Fibroblast of villous mesenchyme (primary cell): ENCODE data around the gene VDAC2. TPM values are rescaled to one million over a fixed set of nuclear protein-coding genes. Genes with fewer than 3 reads are reported as not detected.

ENCODE experiments used
- DNase-seq: peaks from one replicate; pipeline ENCODE4 v3.0.0-alpha.2; 2010; ENCODE audit warnings: low read depth
- H3K4me3 ChIP-seq: 2 replicates; pipeline ENCODE4 v1.5.1; 2011; ENCODE audit warnings: low read depth, mild to moderate bottlenecking, low read length
- total RNA-seq: library from RNA; depleted of rRNA; stranded (reverse); fragments of >200 nt; gene quantifications from 2 replicates; pipeline ENCODE4 v1.2.3, GENCODE V29; 2012
- TF ChIP-seq, protein P1 (sequence below): IDR thresholded peaks from 2 replicates; pipeline ENCODE4 v1.5.1; 2012; ENCODE audit warnings: low read depth, mild to moderate bottlenecking, low read length; ENCODE audit not compliant: insufficient read depth

Gene VDAC2
- total RNA-seq, 1 donor, result 182 TPM

DNA sequence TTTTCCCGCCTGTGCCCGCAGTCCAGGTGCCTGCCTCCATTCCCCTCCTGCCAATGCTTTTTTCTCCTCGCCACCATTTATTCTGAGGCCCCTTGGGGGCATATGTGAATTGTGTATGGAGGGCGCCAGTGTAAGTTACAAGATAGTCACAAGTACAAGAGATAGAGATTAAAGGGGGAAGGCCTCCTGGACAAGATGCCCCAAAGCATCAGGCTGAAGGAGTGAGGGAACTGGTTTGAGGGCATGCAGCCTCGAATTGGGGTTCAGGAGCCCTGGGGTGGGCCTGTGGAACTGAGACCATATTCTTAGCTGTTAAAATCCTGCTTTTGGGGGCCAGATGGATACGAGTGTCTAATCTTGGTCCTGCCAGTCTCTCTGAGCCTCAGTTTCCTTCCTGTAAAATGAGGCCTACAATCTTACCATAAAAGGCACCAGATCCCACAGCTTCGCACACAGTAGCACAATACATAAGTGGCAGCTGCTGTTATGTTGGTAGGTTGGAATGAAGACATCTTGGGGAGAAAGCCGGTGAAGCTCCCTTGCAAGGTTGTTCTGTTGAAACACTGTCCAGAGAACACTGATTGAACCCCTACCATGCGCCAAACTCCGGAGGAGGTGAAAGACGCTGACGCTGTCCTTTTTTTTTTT, 25.7 kb downstream of the VDAC2 start:
- no peak for DNase-seq
- H3K4me3 ChIP-seq, result no peak overlapping the region
- TF ChIP-seq, protein P1, sequence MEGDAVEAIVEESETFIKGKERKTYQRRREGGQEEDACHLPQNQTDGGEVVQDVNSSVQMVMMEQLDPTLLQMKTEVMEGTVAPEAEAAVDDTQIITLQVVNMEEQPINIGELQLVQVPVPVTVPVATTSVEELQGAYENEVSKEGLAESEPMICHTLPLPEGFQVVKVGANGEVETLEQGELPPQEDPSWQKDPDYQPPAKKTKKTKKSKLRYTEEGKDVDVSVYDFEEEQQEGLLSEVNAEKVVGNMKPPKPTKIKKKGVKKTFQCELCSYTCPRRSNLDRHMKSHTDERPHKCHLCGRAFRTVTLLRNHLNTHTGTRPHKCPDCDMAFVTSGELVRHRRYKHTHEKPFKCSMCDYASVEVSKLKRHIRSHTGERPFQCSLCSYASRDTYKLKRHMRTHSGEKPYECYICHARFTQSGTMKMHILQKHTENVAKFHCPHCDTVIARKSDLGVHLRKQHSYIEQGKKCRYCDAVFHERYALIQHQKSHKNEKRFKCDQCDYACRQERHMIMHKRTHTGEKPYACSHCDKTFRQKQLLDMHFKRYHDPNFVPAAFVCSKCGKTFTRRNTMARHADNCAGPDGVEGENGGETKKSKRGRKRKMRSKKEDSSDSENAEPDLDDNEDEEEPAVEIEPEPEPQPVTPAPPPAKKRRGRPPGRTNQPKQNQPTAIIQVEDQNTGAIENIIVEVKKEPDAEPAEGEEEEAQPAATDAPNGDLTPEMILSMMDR, result no peak

DNA sequence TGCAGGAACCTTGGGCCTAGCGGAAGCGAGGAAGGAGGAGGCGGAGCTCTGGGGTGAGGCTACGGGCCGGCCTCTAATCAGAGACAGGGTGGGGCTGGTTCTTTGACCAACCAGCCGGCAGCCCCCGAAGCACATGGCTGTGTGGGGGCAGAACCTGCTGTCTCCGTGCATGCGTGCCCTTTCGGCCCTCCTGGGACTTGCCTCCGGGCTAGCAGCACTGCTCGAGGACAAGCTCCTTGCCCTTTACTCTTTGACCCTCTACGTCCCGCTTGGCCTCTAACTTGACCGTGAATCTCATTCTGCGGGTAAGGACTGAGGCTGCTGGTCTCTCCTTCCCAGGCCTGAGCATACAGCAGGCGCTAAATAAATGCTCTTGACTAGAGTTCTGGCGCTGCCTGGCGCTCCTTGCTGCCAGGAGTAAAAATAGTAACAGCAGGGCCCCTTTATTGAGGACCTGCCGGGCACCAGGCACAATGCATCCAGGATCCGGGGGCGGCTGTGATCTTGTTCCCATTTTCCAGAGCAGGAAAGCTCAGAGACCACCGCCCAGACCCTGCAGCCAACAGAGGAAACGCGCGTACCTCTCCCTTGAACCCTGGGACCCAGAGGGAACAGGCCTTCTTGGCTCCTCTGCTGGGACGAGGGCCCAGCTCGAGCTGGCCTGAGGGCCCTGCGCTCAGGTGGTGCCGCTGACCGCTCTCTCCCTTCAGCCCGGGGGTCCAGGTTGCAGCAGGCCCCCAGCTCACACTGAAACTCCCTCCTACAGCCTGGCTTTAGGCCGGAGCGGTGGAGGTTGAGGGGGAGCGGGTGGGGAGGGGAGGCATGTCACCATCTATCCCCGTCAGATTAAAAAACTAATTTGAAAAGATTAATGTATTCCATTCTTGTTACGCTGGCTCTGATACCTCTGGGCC, 27.8 kb downstream of the VDAC2 start:
- TF ChIP-seq, protein P1, result no peak
- H3K4me3 ChIP-seq, result no peak overlapping the region

DNA sequence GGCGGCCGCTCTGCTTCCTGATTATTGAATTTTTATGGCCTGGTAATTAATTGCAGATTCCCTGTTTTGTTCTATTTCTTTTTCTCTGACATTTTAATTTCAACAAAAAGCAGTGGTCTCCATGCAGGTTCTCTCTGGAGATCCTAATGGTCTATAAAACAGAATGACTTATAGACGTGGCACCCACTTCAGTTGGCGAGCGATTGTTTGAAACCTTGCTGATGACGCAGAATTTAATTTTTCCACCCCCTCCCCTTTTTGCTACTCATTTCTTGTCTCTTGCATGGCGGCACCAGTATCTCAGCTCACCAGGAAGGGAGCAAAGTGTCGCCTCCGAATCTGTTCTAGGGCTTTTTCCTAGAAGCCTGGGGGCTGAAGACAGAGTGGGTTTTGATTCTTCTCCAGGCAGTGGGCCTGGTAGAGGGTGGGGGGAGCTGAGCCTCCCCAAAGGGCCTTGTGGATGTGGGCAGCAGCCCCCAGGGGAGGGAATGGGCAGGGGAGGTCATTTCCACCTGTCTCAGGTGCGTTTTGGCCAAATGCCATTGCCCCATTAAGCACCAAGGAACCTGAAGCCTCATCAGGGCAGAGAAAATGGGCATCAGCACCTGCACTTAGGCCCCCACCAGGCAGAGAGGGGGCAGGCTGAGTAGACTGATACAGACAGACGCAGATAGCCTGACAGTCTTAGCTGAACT, 28.6 kb downstream of the VDAC2 start:
- TF ChIP-seq, protein P1, result no peak
- DNase-seq, result no peak
- no peak overlapping the region for H3K4me3 ChIP-seq

More for the DNA sequence above, 27.8 kb downstream of the VDAC2 start:
- DNase-seq, result no peak

DNA sequence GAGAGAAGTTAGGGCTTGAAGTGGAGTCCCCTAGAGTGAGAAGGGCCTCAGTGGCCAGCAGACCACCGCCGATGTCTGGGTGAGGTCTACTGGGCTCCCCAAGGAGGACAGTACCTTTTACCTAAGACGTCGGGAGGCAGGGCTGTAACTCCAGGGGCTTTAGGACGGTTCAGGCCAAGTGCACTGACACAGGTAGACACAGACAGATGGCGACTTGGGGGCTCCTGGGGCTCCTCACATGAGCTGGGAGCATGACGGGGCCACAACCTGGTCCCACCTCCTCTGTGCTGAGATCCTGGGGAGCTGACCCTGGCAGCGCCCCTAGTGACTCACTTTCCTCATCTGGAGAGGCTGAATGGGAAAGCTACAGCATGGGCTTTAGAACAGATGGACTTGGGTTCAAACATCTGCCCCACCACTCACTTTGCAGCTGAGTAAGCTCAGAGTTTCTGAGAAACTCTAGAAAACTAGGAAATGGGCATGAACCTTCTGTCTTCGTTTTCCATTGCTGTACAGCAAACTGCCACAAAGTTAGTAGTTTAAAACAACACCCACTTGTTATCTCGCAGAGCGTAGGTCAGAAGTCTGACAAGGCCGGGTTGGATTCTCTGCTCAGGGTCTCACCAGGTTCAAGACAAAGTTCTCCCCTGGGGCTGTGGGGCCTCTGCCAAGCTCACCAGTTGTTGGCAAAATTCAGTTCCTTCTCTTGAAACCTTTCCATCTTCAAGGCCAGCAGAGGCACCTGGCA, 29.9 kb downstream of the VDAC2 start:
- no peak for DNase-seq
- TF ChIP-seq, protein P1, result no peak
- H3K4me3 ChIP-seq, result no peak overlapping the region

DNA sequence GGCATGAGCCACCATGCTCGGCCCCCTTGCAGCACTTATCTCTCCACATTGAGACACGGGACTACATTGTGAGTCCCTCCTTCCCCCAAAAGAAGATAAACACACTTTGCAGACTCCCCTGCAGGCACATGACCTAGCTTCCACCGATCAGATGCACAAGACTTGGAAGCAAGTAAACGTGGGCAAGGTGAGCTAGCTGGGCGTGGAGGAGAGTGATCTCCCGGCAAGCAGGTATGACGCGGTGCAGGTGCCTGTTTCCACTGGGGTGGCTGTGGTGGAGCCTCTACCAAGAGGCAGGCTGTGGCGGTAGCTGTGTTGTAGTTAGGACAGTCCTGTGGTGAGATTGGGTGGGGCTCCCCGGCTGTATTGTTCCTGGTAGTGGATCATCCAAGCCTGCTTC, 32.8 kb downstream of the VDAC2 start:
- DNase-seq, result no peak
- TF ChIP-seq, protein P1, result no peak
- no peak overlapping the region for H3K4me3 ChIP-seq
